GM19239 (cell line): ENCODE data around the gene BRAF.
A peak's percentile ranks its signal among the peaks of the same experiment; 100 is the strongest.
"Not testable (repeated sequence)": the region's sequence is repeated elsewhere in the genome, so short reads cannot be mapped to it uniquely, and the experiment has no call there.

Experiments
- DNase-seq: peaks from one replicate; pipeline ENCODE4 v3.0.0; 2011; ENCODE audit warnings: low spot score; ENCODE audit not compliant: insufficient read length
- FAIRE-seq: peaks from 2 replicates; lab custom pipeline; 2011; peaks lifted over from hg19 to GRCh38; lab: Jason Lieb, UNC

BRAF gene

DNA sequence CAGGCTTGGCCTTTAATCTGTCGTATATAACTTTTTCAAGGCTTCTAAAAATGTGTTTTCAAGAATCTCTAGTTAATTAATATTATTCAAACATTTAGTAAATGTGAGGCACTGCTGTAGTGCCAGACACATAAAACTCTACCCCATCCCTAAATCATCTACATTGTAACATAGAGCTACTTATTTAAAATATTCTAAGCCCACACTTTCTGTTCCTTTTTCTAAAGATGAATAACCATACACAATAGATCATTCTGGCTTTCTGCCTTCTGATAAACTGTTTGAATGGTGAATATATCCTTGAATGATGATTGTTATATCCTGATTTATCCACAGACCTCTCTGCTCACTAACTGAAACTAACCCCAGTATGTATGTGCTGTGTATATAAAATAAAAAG is 41.4 kb downstream of the BRAF start:
- FAIRE-seq = no peak

GRCh38 chr7:140882834-140883233 is 41.9 kb downstream of the BRAF start:
- FAIRE-seq = not testable (repeated sequence)

More for the DNA sequence above, 41.4 kb downstream of the BRAF start:
- no peak for DNase-seq

GRCh38 chr7:140881507-140882228 is 43.1 kb downstream of the BRAF start:
- FAIRE-seq = peak; percentile 93
- DNase-seq = no peak

More at GRCh38 chr7:140882834-140883233, 41.9 kb downstream of the BRAF start:
- not testable (repeated sequence) for DNase-seq

DNA sequence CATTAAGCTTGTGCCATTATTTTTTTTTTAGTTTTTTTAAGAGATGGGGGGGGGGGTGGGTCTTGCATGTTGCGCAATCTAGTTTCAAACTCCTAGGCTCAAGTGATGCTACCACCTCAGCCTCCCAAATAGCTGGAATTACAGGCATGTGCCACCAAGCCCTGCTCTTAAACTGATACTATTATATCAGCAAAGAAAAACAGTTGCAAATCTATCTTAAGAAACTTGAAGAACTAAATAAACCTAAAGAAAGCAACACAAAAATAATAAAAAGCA is 47.5 kb downstream of the BRAF start:
- FAIRE-seq = no peak
- no peak for DNase-seq

- FAIRE-seq (peak; percentile 90), DNase-seq (no peak)
These were observed 48.0 kb downstream of the BRAF start for GRCh38 chr7:140876519-140877248.

- no peak for FAIRE-seq
- DNase-seq = no peak
These were observed 51.3 kb downstream of the BRAF start for GRCh38 chr7:140873434-140873833.

- no peak for FAIRE-seq
- no peak for DNase-seq
These were observed 54.7 kb downstream of the BRAF start for GRCh38 chr7:140870003-140870402.

DNA sequence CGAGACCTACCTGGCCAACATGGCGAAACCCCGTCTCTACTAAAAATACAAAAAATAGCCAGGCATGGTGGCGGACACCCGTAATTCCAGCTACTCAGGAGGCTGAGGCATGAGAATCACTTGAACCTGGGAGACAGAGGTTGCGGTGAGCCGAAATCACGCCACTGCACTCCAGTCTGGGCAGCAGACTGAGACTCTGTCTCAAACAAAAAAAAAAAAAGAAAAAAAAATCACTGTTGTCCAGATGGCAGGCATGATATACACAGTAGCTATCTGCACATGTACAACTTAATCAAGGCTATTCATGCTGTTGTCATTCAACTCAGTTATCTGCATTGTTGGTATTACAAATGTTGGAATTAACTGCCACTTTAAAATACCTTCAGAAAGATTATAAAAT is 55.3 kb downstream of the BRAF start:
- DNase-seq = no peak
- FAIRE-seq = no peak

GRCh38 chr7:140867467-140868462 is 57.0 kb downstream of the BRAF start:
- FAIRE-seq (peak; percentile 80), DNase-seq (no peak)

- FAIRE-seq = no peak
- no peak for DNase-seq
These were observed 57.8 kb downstream of the BRAF start for GRCh38 chr7:140866926-140867325.

- FAIRE-seq (no peak), DNase-seq (no peak)
These were observed 60.0 kb downstream of the BRAF start for GRCh38 chr7:140864732-140865131.

- DNase-seq (no peak), FAIRE-seq (no peak)
These were observed 60.9 kb downstream of the BRAF start for GRCh38 chr7:140863867-140864266.

- FAIRE-seq = peak; percentile 11
- no peak for DNase-seq
These were observed 61.5 kb downstream of the BRAF start for GRCh38 chr7:140863184-140863583.

- FAIRE-seq (no peak), DNase-seq (no peak)
These were observed 67.7 kb downstream of the BRAF start for GRCh38 chr7:140857048-140857447.

- no peak for FAIRE-seq
These were observed 83.5 kb downstream of the BRAF start for GRCh38 chr7:140841166-140841715.

DNA sequence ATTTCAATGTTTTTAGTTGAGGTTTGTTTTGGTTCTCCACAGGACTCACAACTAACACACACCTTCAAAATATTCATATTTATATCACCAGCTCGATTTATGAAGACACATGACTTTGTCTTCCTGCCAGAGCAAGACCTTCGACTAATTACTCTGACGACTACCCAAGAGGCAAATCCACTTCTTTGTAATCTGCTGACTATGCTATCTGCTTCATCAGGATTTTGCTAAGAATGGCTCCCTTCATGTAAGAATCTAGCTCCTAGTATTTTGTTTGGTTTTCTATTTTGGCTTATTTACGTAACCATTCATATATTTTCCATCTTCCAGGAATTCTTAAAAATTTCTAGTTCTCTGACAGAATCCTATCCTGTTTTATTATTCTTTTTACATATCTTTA is 93.0 kb downstream of the BRAF start:
- no peak for FAIRE-seq
- DNase-seq = no peak

More at GRCh38 chr7:140841166-140841715, 83.5 kb downstream of the BRAF start:
- DNase-seq = no peak

DNA sequence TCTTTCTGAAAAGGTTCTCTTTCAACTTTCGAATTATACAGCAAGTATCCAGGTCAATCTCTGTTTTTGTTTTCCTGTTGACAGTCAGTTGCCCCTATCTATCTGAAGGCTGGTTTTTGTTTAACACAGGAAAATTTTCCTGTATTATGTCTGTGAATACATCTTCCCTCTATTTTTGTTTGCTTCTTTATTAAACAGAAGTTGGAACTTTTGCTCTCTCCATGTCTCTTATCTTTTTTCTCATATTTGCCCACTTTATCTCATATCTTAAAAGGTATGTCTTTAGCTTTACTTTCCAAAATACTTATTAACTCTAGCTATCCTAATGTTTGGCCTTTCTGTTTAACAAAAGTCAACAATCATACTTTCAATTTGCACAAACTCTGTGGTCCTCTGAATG is 95.0 kb downstream of the BRAF start:
- FAIRE-seq (peak; percentile 49), DNase-seq (no peak)

- DNase-seq (no peak), FAIRE-seq (no peak)
These were observed 96.0 kb downstream of the BRAF start for GRCh38 chr7:140828741-140829140.

GRCh38 chr7:140817383-140817782 is 107.3 kb downstream of the BRAF start:
- not testable (repeated sequence) for DNase-seq, FAIRE-seq

DNA sequence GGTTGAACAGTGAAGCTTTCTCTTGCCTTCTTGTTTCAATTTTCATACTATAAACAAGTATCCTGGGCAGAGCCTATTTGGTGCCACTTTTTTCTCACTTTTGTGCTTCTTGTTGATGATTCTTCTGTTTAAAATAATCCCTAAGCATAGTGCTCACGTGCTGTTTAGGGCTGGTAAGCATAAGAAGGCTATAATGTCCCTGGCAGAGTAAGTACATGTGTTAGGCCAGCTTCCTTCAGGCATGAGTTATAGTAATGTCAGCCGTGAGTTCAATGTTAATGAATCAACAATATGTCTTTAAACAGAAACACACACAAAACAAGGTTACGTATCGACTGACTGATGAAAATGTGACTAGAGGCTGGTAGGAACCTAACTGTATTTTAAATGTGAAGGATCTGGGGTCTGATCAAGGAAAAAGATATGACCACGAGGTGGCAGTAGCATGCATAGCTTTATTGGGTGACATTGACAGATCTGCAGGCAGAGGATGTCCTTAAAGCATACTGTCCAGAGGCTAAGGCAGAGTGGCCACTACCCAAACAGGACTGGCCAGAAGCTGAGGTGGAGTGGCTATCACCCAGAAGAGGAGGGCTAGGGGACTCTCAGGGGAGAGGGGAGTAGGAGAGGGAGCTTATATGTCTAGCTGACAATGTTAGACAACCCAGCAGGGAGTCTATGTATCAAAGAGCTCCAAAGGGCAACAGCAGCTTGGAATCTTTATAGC is 113.7 kb downstream of the BRAF start:
- FAIRE-seq (peak; percentile 94), DNase-seq (peak; percentile 9)
